ENCODE data around the gene FKBP5.
"Not testable (repeated sequence)": the region's sequence is repeated elsewhere in the genome, so short reads cannot be mapped to it uniquely, and the experiment has no call there.

Gene FKBP5

GRCh38 chr6:35603326-35604202, 85.2 kb downstream of the FKBP5 start:
- no peak for TF ChIP-seq CTCF (IDR thresholded peaks at IDR 0.05; ENCODE audit: low read length, missing control alignments)
- H3K4me3 ChIP-seq (replicated peaks; ENCODE audit: low read depth, low read length), result no peak overlapping the region
- DNase-seq (ENCODE audit: low read depth), result no peak

- no peak for TF ChIP-seq CTCF (IDR thresholded peaks at IDR 0.05; ENCODE audit: low read length, missing control alignments)
- peak overlapping the region; percentile 7 for H3K4me3 ChIP-seq (replicated peaks; ENCODE audit: low read depth, low read length)
- peak; percentile 82 for DNase-seq (ENCODE audit: low read depth)
These were observed 86.4 kb downstream of the FKBP5 start for GRCh38 chr6:35602133-35602946.

GRCh38 chr6:35601331-35602132, 87.2 kb downstream of the FKBP5 start:
- no peak for TF ChIP-seq CTCF (IDR thresholded peaks at IDR 0.05; ENCODE audit: low read length, missing control alignments)
- peak; percentile 93 for DNase-seq (ENCODE audit: low read depth)
- peak overlapping the region; percentile 24 for H3K4me3 ChIP-seq (replicated peaks; ENCODE audit: low read depth, low read length)

- H3K4me3 ChIP-seq (replicated peaks; ENCODE audit: low read depth, low read length), result peak overlapping the region; percentile 24
- TF ChIP-seq CTCF (IDR thresholded peaks at IDR 0.05; ENCODE audit: low read length, missing control alignments), result no peak
- DNase-seq (ENCODE audit: low read depth), result peak; percentile 56
These were observed 88.0 kb downstream of the FKBP5 start for GRCh38 chr6:35600659-35601125.

- TF ChIP-seq CTCF (IDR thresholded peaks at IDR 0.05; ENCODE audit: low read length, missing control alignments), result no peak
- no peak for DNase-seq (ENCODE audit: low read depth)
- no peak overlapping the region for H3K4me3 ChIP-seq (replicated peaks; ENCODE audit: low read depth, low read length)
These were observed 88.7 kb downstream of the FKBP5 start for GRCh38 chr6:35599761-35600658.

- not testable (repeated sequence) for H3K4me3 ChIP-seq (replicated peaks; ENCODE audit: low read depth, low read length); DNase-seq (ENCODE audit: low read depth)
These were observed 90.1 kb downstream of the FKBP5 start for GRCh38 chr6:35598621-35599020.
